GM18508 (cell line): ENCODE results near the gene SPTB.

Experiments
- ATAC-seq: cut with Tn5 transposase; IDR thresholded peaks from one replicate; pipeline ENCODE4 v1.9.1; 2021; ENCODE audit warnings: moderate number of reproducible peaks; ENCODE audit not compliant: insufficient read depth, unreplicated experiment

SPTB gene

DNA sequence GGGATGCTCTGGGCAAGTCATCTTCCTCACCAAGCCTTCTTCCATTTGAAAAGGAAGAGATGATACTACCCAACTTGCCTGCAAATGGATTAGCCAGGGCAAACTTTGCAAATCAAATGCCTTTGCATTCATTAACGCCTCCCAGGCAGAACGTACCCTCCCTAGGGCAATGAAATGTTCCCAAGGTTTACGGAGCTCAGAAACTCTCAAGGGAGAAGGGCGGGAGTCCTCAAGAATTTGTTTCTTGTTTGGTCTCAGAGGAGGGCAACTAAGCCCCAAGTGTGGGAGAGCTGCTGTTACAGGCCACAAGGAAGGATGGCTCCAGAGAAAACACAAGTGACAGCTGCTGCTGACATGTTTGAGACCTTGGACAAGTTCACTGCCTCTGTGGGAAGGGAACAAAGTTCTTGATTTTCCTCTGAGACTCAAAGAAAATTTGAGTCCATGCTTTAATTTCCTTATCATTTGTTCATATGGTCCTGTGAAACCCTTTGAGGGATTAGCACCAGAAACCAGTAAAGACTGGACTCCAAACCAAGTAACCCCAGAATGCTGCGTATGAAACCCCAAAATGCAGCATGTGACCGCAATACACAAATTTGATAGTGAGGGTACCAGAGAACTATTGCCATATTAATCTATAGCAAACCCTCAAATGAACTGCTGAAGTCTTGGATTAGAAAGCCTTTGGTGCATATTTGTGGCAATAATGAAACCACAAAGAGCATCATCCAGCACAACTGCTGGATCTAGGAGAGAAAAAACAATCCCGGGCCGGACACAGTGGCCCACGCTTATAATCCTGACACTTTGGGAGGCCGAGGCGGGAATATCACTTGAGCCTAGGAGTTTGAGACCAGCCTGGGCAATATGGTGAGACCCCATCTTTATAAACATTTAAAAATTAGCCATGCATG, 22.9 kb downstream of the SPTB start:
- no peak for ATAC-seq

DNA sequence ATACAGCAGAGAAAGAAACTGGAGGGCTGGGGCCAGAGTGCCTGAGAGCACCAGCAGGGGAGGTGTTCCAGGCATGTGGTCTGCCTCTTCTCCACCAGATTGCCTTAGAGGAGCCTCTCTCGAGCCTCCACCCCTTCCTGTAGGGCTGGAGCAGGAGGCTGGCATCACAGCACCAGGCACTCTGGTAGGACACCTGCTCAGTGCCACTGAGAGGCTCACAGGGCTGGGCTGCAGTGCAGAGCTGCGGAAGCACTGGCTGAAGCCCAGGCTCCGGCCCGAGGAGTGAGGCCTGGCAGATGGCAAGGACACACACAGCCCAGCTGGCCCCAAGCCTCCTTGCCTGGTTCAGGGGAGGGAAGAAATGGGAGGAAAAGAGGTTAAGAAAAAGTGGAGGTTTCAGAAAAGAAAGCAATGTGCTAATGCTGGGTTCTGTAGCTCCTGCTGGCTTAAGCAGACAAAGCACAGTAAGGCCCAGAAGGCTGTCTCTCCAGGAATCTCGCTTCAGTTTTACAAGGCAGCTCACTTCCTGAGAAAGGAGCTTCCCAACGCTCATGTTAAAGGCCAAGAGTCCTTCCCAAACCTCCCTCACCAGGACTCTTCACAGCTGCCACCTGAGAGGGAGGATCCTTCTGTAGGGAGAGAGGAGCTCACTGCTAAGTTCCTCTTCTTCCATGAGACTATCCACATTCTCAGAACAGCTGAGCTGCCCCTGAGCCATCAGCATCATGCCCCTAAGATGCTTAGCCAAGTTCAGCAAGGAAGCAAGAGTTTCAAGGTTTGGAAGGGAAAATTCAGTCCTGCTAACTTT, 23.8 kb downstream of the SPTB start:
- ATAC-seq: no peak

DNA sequence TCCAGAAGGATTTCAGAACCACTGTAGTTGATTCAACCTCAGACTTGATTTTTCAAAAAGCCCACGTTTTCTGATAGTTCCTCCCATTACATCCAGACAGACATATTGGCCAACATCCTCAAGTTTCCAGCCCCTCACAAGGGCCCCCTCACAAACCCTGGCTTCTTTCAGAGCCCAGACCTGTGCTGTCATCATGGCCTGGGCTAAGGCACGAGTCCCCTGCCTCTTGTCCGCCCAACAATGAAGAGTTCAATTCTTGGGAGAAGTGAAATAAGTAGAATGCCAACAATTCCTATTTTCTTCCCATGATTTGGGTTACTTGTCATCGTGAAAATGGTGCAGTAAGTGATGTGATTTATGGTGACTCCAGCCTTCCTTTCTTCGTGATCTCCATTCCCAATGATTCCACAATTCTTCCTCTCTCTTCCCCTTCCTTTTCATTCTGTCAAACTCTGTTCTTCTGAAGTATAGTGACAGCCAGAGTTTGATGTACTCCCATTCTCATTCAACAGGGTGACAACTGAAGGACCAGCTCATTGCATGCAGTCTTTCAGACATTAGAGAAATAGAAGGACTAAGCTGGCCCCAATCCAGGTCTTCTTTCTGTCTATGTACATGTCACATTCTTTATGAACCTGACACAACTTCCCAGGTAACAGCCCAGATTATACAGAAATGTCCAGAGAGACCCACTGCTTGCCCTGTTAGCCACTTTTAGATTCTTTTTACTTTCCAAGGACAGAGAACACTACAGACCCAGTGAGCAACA, 29.2 kb downstream of the SPTB start:
- no peak for ATAC-seq

DNA sequence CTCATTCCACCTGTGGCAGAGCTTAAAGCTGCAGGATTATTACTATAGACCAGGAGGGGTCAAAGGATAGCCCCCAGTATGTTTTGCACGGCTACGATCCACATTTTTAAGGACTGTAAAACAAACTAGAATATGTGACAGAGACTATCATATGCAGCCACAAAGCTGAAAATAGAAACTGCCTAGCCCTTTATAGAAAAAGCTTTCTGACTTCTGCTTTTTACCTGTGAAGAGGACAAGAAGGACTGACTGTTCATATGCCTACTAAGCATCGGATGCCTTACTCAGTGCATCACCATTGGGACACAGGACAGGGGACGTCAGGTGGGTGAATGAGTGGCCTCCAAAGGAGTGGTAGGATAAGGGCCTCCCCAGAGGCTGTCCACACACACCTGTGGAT, 29.8 kb downstream of the SPTB start:
- ATAC-seq: no peak

DNA sequence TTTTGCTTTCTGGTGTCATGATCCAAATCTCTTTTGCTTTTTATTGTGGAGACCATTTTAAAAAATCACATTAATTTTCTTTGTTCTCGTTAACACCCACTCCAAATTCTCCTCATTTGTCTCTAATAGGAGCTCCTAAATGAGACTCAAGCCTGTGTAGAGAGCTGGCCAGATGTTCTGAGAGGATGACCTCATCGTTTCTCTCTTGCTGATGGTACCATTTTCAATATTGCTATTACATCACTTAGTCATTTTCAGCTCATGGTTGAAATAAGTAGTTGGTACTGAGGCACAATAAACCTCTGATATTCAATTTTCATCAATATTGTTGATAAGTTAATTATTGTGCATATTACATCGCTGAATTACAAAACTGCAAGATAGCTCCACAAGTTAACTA, 31.5 kb downstream of the SPTB start:
- ATAC-seq: no peak

DNA sequence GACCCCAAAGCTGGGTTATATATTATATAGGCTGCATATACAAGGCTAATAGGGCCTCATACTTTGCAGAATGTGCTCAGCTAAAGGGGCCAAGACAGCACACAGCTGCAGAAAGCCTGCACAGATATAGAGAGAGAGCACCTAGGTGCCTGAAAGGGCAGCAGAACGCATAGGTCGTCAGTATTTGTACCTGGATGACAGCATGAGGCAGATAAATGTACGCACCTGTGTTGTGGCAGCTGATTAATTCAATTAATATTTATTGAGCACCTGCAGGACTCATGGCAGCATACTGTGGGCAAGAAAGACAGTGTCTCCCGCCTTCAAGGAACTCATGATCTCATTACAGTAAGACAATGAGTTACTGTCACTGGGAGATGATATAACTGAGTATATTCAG, 33.4 kb downstream of the SPTB start:
- no peak for ATAC-seq

DNA sequence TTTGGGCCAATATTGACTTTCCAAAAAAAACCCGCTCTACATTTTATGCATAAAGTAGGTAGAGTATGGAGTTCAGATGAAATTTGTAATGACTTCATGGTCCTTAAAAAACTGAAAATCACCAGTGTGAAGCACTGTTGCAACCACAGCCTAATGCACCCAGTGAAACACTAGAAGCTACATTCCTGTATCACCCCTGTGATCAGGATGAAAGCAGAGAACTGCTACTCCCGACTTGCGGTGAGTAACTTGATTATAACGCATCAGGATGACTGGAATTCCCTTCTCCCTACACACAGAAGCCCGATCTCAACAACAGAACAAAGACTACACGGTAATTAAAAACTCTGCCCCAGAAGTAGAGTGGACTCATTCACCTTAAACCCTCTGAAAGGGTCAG, 33.8 kb downstream of the SPTB start:
- no peak for ATAC-seq

DNA sequence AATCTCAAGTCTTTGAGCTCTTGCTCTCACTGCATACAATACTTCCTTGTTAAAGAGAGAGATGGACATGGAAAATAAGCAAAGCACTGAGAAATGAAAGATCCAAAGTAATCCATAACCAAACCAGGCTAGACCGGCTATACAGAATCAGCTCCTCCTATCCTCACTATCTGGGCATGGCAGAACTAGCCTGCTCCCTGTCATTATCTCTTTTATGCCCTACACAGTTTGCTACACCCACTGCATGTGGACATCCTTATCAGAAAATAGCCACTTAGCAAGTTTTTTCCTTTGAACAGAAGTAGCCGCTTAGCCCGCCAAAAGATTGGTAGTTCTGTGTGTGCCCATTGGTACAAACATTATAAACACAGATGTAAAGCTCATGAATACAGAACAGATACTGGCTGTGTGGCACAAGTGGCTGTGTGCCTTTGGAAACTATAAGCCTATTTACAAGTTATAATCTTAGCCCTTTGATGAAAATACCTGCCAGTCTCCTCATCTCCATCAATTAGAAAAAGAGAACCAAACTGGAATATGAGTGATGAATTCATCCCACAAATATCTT, 34.7 kb downstream of the SPTB start:
- no peak for ATAC-seq

DNA sequence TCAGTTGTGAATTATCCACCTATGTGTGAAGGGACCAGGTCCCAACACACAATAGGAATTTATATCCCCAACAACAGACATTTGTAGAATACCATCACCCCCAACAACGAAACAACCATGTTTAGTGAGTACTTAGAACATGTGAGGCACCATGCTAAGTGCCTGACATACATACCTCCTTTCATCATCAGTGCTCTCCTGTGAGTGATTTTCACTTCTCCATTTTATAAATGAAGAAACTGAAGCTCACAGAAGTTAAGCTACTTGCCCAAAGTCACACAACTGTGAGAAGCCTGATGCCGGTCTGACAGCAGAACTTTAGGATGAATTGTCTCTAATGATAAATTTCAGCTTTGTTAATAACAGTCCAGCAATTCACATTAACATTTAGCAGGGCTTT, 35.4 kb downstream of the SPTB start:
- no peak for ATAC-seq

DNA sequence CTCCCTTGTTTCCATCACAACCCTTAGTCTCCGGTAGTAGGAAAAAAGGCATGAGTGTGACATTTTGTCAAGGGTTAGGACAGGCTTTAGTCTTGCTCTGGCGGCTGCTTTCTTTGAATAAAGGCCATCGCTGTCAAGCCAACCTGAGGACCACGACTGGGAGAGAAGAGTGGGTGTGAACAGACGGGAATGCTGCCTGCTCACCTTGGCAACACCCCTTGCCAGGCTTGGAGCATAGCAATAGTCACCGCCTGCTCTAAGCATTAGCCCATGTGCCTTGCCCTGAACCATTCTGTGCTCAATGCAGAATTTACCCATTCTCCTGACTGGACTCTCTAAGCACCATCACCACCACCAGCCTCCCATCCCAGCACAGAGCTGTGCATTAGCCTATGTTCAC, 36.2 kb downstream of the SPTB start:
- ATAC-seq: no peak

DNA sequence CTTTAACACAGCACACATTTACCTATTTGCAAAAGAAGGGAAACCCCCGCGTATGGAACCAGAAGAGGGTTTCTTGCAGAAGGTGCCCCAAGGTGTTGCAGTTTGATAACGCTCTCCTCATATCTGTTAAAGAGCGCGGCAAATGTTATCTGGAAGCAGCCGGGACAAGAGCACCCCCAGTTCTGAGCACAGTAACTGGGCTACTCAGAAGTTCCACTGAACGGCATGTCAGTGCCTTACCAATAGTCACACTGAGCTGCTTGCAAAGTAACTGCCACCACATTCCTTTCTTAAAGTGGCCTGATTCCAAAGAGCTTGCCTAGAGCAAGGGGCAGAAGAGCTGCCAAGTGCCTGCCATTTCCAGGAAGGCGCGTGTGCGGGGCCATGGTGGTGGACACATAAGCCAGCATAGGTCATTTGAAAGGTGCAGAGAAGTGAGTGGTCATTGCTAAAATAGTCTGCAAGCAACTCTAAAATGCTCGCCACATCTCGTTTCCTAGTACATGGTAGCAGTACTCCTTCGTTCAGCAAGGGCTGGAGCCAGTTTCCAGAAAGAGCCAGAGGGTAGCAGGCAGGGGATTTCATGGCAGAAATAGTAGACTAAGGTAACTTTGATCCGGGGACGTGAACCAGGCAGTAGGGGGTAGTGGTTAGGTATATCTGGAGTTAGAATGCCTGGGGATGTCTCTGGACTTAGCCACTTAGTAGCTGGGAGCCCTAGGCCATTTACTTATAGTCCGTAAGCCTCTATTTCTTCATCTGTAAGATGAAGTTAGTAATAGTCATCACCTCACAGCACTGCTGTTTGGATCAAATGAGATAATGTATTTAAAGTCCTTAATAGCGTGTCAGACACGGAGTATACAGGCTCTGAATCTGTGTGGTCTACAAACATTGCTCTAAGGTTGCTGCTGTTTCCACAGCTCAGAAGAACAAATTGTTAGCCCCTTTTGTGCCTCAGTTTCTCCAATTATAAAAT, 37.6 kb downstream of the SPTB start:
- ATAC-seq: no peak

DNA sequence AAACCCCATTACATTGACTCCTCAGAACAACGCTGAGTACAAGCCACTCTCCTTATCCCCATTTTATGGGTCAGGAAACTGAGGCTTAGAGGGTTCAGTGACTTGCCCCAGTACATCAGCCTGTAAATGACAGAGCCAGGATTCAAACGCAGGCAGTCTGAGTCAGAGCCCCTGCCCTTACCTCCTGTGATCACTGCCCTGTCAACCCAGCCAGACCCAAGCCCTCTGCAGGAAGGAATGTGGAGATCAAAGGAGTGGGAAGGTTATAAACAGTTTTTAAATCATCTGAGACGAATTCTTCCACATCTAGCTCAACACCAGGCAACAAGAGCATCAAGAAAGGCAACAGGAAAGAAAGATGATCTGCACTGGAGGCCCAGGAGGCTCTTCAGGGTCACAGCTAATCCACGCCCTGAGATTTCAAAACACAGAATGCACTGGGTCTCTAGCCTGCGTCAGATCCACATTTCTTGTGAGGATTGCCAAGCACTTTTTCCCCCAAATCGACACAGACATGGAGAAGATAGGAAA, 38.5 kb downstream of the SPTB start:
- ATAC-seq: no peak

DNA sequence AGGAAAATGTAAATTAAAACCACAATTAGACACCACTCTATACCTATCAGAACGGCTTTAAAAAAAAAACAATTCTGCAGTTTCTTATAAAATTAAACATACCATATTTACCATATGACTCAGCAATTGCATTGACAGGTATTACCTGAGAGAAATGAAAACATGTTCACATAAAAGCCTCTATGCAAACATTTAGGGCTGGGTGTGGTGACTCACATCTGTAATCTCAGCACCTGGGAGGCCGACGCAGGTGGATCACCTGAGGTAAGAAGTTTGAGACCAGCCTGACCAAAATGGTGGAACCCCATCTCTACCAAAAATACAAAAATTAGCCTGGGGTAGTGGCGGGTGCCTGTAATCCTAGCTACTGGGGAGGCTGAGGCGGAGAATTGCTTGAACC, 41.1 kb downstream of the SPTB start:
- ATAC-seq: no peak

DNA sequence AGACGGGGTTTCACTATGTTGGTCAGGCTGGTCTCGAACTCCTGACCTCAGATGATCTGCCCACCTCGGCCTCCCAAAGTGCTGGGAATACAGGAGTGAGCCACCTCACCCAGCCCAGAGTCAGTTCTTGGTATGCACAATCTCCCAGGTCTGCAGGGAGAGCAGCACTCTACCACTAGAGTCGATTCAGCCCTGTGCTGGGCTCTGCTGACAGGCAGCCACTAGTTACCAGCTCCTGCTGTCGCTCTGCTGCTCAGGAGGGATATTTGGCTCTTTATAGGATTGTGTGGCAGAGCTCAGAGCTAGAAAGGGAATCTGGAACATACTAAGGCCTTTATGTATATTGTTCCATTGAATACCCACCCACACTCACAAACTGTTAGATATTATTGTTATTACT, 44.3 kb downstream of the SPTB start:
- no peak for ATAC-seq

DNA sequence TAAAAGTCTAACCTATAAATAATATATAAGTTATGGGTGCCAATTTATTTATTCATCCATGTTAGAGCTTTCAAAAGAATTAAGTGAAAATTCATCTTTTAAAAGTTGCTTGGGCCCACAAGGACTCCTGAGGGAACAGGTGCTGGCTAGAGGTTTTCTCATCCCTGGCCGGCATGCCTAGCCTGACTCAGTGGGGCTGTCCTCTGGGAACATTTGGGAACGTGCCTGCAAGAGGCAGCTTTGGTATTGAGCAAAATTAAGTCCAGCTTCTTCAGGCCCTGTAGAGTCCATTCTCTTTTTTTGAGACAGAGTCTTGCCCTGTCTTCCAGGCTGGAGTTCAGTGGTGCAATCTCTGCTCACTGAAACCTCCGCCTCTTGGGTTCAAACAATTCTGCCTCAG, 44.7 kb downstream of the SPTB start:
- ATAC-seq: no peak

DNA sequence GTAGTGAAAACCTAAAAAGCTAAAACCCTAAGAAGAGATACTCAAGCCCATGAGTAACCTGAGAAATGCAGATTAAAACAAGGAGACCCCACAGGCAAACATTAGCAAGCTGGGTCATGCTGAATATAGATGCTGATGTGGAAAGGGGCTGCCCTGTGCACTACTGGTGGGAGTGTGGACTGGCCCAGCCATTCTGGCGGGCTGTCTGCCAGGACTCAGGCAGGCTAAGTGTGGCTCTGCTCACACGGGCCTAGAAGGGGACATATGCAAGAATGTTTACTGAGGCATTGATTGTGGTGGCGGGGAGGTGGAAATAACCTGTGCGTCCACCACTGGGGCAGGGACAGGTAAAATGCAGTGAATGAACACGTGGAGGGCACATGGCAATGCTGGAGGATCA, 48.3 kb downstream of the SPTB start:
- ATAC-seq: no peak

DNA sequence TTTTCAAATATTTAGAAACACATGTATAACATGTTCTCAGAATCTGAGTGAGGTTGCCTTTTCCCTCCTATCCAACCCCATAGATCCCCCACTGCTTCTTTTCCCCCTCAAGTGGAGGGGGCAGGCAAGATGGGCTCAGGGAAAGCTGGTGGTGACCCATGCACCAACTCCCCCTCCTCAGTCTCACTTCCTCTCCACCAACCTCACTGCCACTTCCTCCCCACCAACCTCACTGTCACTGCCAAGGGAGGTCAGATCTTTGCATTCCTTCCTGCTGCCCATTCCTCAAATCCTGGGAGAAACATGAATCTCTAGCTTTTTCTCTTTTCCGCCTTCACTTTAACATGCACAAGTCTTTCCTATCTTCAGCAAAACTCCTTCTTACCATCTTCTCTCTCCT, 48.7 kb downstream of the SPTB start:
- ATAC-seq: no peak

DNA sequence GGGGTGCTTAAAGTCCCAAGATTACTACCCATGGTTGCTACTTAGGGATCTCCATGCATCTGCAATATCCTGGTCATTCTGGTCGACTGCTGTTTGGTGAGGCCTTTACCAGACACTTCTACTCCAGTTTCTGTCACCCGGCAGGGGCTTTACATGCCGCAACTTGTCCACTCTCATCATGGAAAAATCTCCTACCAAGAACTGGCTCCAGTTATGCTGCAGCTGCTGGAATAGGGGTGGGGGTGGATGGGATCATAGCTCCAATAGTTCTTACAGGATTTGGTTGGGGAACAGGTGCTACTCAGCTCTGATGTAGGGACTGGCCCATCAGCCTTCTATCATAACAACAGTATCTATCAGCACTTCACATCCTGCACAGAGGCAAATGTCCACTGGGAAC, 51.6 kb downstream of the SPTB start:
- no peak for ATAC-seq

DNA sequence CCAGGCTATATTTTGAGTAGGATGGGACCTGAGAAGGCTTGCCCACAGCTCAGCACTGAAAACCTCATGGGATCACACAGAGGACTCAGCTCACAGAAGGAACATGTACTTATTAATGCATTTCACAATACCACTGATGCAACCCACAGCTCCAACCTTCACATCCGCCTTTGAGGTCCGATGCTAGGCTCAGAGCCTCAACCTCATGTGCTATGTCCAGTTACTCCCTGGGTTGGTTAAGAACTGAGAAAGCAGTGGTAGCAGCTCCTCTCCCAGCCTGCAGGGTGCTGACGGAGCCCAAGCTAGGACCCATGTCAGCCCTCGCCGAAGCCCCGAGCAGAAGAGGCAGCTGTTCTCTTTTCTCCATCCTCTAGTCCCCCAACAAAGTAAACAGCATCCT, 52.9 kb downstream of the SPTB start:
- ATAC-seq: no peak
